Measurements from ENCODE around the gene CNTNAP2.

The CNTNAP2 gene

GRCh38 chr7:146698995-146699610, 582.5 kb downstream of the CNTNAP2 start:
- no peak for DNase-seq

- DNase-seq: no peak
Measured at GRCh38 chr7:146700015-146700560, 583.5 kb downstream of the CNTNAP2 start.

- no peak for DNase-seq
Measured at GRCh38 chr7:146701166-146701565, 584.6 kb downstream of the CNTNAP2 start.

- no peak for DNase-seq
Measured at GRCh38 chr7:146702898-146703297, 586.3 kb downstream of the CNTNAP2 start.

GRCh38 chr7:146709451-146710027, 592.9 kb downstream of the CNTNAP2 start:
- DNase-seq: no peak

- no peak for DNase-seq
Measured at GRCh38 chr7:146713205-146713604, 596.6 kb downstream of the CNTNAP2 start.

GRCh38 chr7:146713934-146714333, 597.3 kb downstream of the CNTNAP2 start:
- no peak for DNase-seq

GRCh38 chr7:146720195-146720594, 603.6 kb downstream of the CNTNAP2 start:
- DNase-seq: no peak

- no peak for DNase-seq
Measured at GRCh38 chr7:146722986-146723385, 606.4 kb downstream of the CNTNAP2 start.

GRCh38 chr7:146725520-146725919, 608.9 kb downstream of the CNTNAP2 start:
- no peak for DNase-seq

- DNase-seq: no peak
Measured at GRCh38 chr7:146728141-146728540, 611.5 kb downstream of the CNTNAP2 start.

GRCh38 chr7:146728611-146729010, 612.0 kb downstream of the CNTNAP2 start:
- no peak for DNase-seq

- DNase-seq: no peak
Measured at GRCh38 chr7:146731185-146731584, 614.6 kb downstream of the CNTNAP2 start.

- DNase-seq: no peak
Measured at GRCh38 chr7:146735992-146736391, 619.4 kb downstream of the CNTNAP2 start.

GRCh38 chr7:146736446-146737190, 620.0 kb downstream of the CNTNAP2 start:
- DNase-seq: no peak

- DNase-seq: no peak
Measured at GRCh38 chr7:146740039-146740438, 623.4 kb downstream of the CNTNAP2 start.

- no peak for DNase-seq
Measured at GRCh38 chr7:146741911-146742310, 625.3 kb downstream of the CNTNAP2 start.

- no peak for DNase-seq
Measured at GRCh38 chr7:146754385-146754784, 637.8 kb downstream of the CNTNAP2 start.

GRCh38 chr7:146755585-146755984, 639.0 kb downstream of the CNTNAP2 start:
- DNase-seq: no peak

- DNase-seq: no peak
Measured at GRCh38 chr7:146764458-146764857, 647.9 kb downstream of the CNTNAP2 start.

GRCh38 chr7:146768957-146769356, 652.4 kb downstream of the CNTNAP2 start:
- DNase-seq: no peak

- DNase-seq: no peak
Measured at GRCh38 chr7:146772601-146773000, 656.0 kb downstream of the CNTNAP2 start.

GRCh38 chr7:146773506-146773905, 656.9 kb downstream of the CNTNAP2 start:
- peak; percentile 17 for DNase-seq
